HG03521 (cell line): Measurements from ENCODE around the gene NRG3.

Experiments used
- ATAC-seq: cut with Tn5 transposase; IDR thresholded peaks from one replicate; pipeline ENCODE4 v1.9.1; 2021; ENCODE audit warnings: mild to moderate bottlenecking, moderate library complexity; ENCODE audit not compliant: unreplicated experiment

The NRG3 gene

GRCh38 chr10:82452676-82453075 is 577.7 kb downstream of the NRG3 start:
- no peak for ATAC-seq

GRCh38 chr10:82453678-82454293 is 578.8 kb downstream of the NRG3 start:
- ATAC-seq, result no peak

- ATAC-seq, result no peak
These were observed 588.0 kb downstream of the NRG3 start for GRCh38 chr10:82462910-82463551.

GRCh38 chr10:82463614-82464013 is 588.6 kb downstream of the NRG3 start:
- no peak for ATAC-seq

GRCh38 chr10:82464191-82464818 is 589.3 kb downstream of the NRG3 start:
- no peak for ATAC-seq

GRCh38 chr10:82464966-82465365 is 590.0 kb downstream of the NRG3 start:
- ATAC-seq, result no peak

- no peak for ATAC-seq
These were observed 593.5 kb downstream of the NRG3 start for GRCh38 chr10:82468453-82468852.

- ATAC-seq, result no peak
These were observed 597.7 kb downstream of the NRG3 start for GRCh38 chr10:82472406-82473335.

GRCh38 chr10:82477776-82478175 is 602.8 kb downstream of the NRG3 start:
- ATAC-seq, result no peak

GRCh38 chr10:82492647-82493046 is 617.7 kb downstream of the NRG3 start:
- no peak for ATAC-seq

GRCh38 chr10:82496114-82496513 is 621.1 kb downstream of the NRG3 start:
- no peak for ATAC-seq

GRCh38 chr10:82497439-82497838 is 622.4 kb downstream of the NRG3 start:
- no peak for ATAC-seq

GRCh38 chr10:82498976-82499375 is 624.0 kb downstream of the NRG3 start:
- no peak for ATAC-seq

- no peak for ATAC-seq
These were observed 630.0 kb downstream of the NRG3 start for GRCh38 chr10:82505009-82505408.

- no peak for ATAC-seq
These were observed 631.8 kb downstream of the NRG3 start for GRCh38 chr10:82506680-82507376.

GRCh38 chr10:82515256-82515655 is 640.3 kb downstream of the NRG3 start:
- ATAC-seq, result no peak

- no peak for ATAC-seq
These were observed 654.1 kb downstream of the NRG3 start for GRCh38 chr10:82529062-82529461.

GRCh38 chr10:82535457-82535856 is 660.5 kb downstream of the NRG3 start:
- ATAC-seq, result no peak

GRCh38 chr10:82536668-82537067 is 661.7 kb downstream of the NRG3 start:
- no peak for ATAC-seq

- no peak for ATAC-seq
These were observed 663.3 kb downstream of the NRG3 start for GRCh38 chr10:82538272-82538671.

- ATAC-seq, result no peak
These were observed 668.6 kb downstream of the NRG3 start for GRCh38 chr10:82543631-82544030.
